Left lung (tissue), 10 donors: ENCODE results near the gene SYT1. TPM values are rescaled to one million over a fixed set of nuclear protein-coding genes. Genes with fewer than 3 reads are reported as not detected.

Experiments
- ATAC-seq: fragments of 200-7000 bp; cut with Tn5 transposase; one replicate; pipeline ENCODE4 v1.9.1; 2020; ENCODE audit warnings: moderate library complexity
- DNase-seq, 4 donors: peaks; one replicate each; pipeline ENCODE4 v3.0.0-alpha.2; 2013 to 2020
- H3K27ac ChIP-seq, 2 donors: fragments of 200-600 bp; sonication (generic) in 1 of 2; one replicate each; pipeline versions ENCODE4 v1.5.0 to v1.8.0; 2020 to 2021
- H3K27me3 ChIP-seq, 2 donors: fragments of 200-600 bp; sonication (generic) in 1 of 2; one replicate each; pipeline versions ENCODE4 v1.5.0 to v1.8.0; 2020 to 2021
- H3K36me3 ChIP-seq, 2 donors: fragments of 200-600 bp; sonication (generic) in 1 of 2; one replicate each; pipeline versions ENCODE4 v1.5.0 to v1.8.0; 2020 to 2021
- H3K4me1 ChIP-seq, 2 donors: fragments of 200-600 bp; one replicate each; pipeline ENCODE4 v1.8.0; 2021
- H3K4me3 ChIP-seq, 2 donors: fragments of 200-600 bp; sonication (generic) in 1 of 2; one replicate each; pipeline versions ENCODE4 v1.5.0 to v1.8.0; 2020 to 2021; ENCODE audit warnings: mild to moderate bottlenecking in 1 of 2
- H3K9me3 ChIP-seq, 2 donors: fragments of 200-600 bp; sonication (generic) in 1 of 2; one replicate each; pipeline versions ENCODE4 v1.5.0 to v1.8.0; 2020 to 2021
- CTCF ChIP-seq, 2 donors: fragments of 200-600 bp; sonication (generic) in 1 of 2; IDR thresholded peaks; one replicate each; pipeline versions ENCODE4 v1.5.0 to v1.8.0; 2021; ENCODE audit warnings: antibody characterized with exemption in 2 of 2
- intact Hi-C, 2 donors: fragments of 100-400 bp; cut with DNase I; formaldehyde crosslinking; loops; one replicate each; pipeline versions ENCODE4 v1.11.2 to v1.14.2; 2022
- polyA plus RNA-seq, 6 donors: library from polyadenylated mRNA; unstranded; fragments of 120-200 nt; gene quantifications; one replicate each; pipeline ENCODE4 v1.2.1, GENCODE V29; 2013; ENCODE audit not compliant: insufficient read length in 6 of 6
- total RNA-seq, 2 donors: library from RNA; stranded (reverse); fragmentation: NEBNext Ultra II Directional; extraction: Animal tissue kit (Norgen Biotek cat#: 25700); gene quantifications; one replicate each; pipeline ENCODE4 v1.2.1, GENCODE V29; 2021
- donor health status: DM: no; HTN: yes; CAD: no.
- donor health status: DM: no; HTN: no; CAD: no.

The SYT1 gene
- total and polyA plus RNA-seq, 8 donors = 1.5 to 6.9 (median 4.8) TPM

GRCh38 chr12:79183003-79183402, 318.4 kb downstream of the SYT1 start:
- no peak for DNase-seq
- H3K36me3 ChIP-seq = no peaks in the 10 kb centered on the region
- no peak overlapping the region for H3K4me3 ChIP-seq
- H3K4me1 ChIP-seq = no peaks in the 10 kb centered on the region
- TF ChIP-seq CTCF (IDR thresholded peaks at IDR 0.05) = no peak
- intact Hi-C loops = no loop called here
- ATAC-seq = no peak
- peaks cover 0 to 2% of the 10 kb centered on the region in 2 donors for H3K9me3 ChIP-seq
- no peaks in the 10 kb centered on the region for H3K27me3 ChIP-seq
- H3K27ac ChIP-seq = peak overlapping the region in 1 of 2 donors; percentile 63

GRCh38 chr12:79183926-79184325, 319.4 kb downstream of the SYT1 start:
- H3K36me3 ChIP-seq = no peaks in the 10 kb centered on the region
- ATAC-seq (no peak), DNase-seq (no peak)
- H3K4me1 ChIP-seq = no peaks in the 10 kb centered on the region
- H3K9me3 ChIP-seq = no peaks in the 10 kb centered on the region
- peak overlapping the region in 1 of 2 donors; percentile 63 for H3K27ac ChIP-seq
- no peak for TF ChIP-seq CTCF (IDR thresholded peaks at IDR 0.05)
- intact Hi-C loops = no loop called here
- H3K27me3 ChIP-seq = no peaks in the 10 kb centered on the region
- no peak overlapping the region for H3K4me3 ChIP-seq

- Histone ChIP-seq H3K27me3 (no peaks in the 10 kb centered on the region), H3K36me3 (no peaks in the 10 kb centered on the region), H3K9me3 (no peaks in the 10 kb centered on the region), H3K27ac (no peak overlapping the region), H3K4me3 (no peak overlapping the region), H3K4me1 (no peaks in the 10 kb centered on the region)
- DNase-seq = no peak
- intact Hi-C loops = no loop called here
- TF ChIP-seq CTCF (IDR thresholded peaks at IDR 0.05) = no peak
- ATAC-seq = no peak
Observed at GRCh38 chr12:79186506-79186905, 321.9 kb downstream of the SYT1 start.

GRCh38 chr12:79187032-79187431, 322.5 kb downstream of the SYT1 start:
- no peaks in the 10 kb centered on the region for H3K9me3 ChIP-seq
- H3K27me3 ChIP-seq = no peaks in the 10 kb centered on the region
- intact Hi-C loops = no loop called here
- ATAC-seq (no peak), DNase-seq (no peak)
- TF ChIP-seq CTCF (IDR thresholded peaks at IDR 0.05) = no peak
- H3K4me3 ChIP-seq = no peak overlapping the region
- no peak overlapping the region for H3K27ac ChIP-seq
- no peaks in the 10 kb centered on the region for H3K36me3 ChIP-seq
- no peaks in the 10 kb centered on the region for H3K4me1 ChIP-seq

- Histone ChIP-seq H3K36me3 (no peaks in the 10 kb centered on the region), H3K9me3 (no peaks in the 10 kb centered on the region), H3K4me3 (no peak overlapping the region), H3K27me3 (no peaks in the 10 kb centered on the region), H3K27ac (no peak overlapping the region), H3K4me1 (no peaks in the 10 kb centered on the region)
- DNase-seq (no peak), ATAC-seq (no peak)
- no peak for TF ChIP-seq CTCF (IDR thresholded peaks at IDR 0.05)
- intact Hi-C loops = no loop called here
Observed at GRCh38 chr12:79191391-79191790, 326.8 kb downstream of the SYT1 start.
